Stimulated activated CD8-positive, alpha-beta memory T cell treated with anti-CD3 and anti-CD28 coated beads, Interleukin-4, amount 100 ng/mL, for 24 hours (primary cell): ENCODE results near the gene RLN3.

Experiments
- DNase-seq: peaks from one replicate; pipeline ENCODE4 v3.0.0-alpha.2; 2020; ENCODE audit warnings: low read depth

RLN3 gene

DNA sequence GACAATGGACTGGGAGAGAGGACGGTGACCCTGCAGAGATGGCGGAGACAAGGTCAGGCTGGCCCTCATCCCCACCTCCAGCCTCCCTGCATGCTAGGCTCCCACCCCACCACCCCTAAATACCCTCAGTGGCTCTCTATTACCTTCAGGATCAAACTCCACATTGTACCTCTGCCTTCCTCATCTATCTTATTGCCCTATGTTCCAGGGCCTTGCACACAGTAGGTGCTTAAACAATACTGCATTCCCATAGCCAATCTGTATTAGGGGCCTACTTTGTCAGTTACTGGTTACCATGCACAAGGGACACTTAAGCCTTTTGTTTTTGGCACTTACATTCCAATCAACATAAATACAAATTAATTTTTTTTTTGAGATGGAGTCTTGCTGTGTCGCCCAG lies 27.4 kb downstream of the RLN3 start:
- DNase-seq = no peak

GRCh38 chr19:14056069-14056666 lies 28.2 kb downstream of the RLN3 start:
- no peak for DNase-seq

DNA sequence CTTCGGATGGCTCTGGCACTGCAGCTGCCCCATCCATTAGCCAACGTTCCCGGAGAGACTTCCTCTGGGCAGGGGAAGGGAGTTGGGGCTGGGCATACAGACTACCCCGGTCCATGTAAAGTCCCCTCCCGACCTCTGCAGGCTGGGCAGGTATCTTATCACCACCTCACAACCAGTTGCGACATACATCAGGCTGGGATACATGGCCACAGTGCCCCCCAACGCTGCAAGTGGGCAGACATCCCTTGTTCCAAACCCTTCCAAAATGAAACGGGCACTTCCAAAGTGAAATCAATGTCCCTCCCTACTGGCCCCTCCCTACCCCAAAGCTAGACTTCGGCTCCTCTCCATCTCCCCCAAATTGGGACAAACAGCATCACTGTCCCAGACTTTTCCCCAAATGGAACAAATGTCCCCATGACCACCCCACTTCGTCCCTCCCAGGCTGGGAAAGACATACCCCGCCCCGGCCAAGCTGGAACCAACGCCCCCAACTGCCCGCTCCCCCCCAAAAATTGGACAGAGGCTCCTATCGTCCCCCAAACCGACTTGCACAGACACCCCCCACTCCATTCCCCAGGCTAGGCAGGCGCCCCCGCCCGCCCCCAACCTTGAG lies 28.9 kb downstream of the RLN3 start:
- no peak for DNase-seq

GRCh38 chr19:14058182-14059092 lies 30.5 kb downstream of the RLN3 start:
- no peak for DNase-seq

- DNase-seq = no peak
Observed at GRCh38 chr19:14059093-14059480, 31.1 kb downstream of the RLN3 start.

GRCh38 chr19:14059652-14060155 lies 31.8 kb downstream of the RLN3 start:
- DNase-seq = no peak

- DNase-seq = no peak
Observed at GRCh38 chr19:14061081-14061749, 33.3 kb downstream of the RLN3 start.

DNA sequence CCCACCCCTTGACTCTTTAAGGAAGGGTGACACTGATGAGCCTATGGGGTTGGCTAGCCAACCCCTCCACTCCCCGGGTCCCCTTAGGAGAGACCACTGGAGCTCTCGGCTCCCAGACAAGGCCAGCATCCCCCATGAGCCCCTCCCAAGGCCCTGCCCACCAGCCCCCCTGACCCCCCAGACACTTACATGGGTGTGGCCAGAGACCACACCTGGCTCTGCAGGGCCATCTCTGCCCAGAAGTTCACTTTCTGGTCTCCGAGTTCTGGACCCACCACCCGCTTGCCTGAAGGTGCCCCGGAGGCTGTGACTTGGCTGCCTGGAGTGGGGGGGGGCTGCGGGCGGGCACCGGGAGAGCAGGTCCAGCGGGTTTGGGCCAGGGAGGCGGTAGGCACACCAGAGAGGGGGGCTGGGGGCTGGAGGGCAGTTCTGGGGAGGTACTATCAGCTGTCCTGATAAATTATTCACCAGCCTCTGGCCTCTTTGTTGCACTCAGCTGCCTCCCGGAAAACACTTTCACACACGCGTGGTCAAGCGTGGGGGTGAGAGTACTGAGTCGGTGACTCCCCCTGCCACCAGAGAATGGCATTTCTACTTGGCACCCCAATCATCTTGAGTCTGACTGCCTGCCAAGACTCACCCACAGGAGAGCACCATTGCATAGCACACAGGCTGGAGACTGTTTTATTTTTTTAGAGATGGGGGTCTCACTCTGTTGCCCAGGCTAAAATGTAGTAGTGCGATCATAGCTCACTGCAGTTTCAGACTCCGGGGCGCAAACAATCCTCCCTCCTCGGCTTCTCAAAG lies 34.0 kb downstream of the RLN3 start, which contains the start of gene PALM3:
TSS of gene PALM3 (minus strand) at position 326 of the 807 bp plus-strand sequence. CDS start at position 230, 96 bp downstream.
- DNase-seq = no peak

GRCh38 chr19:14062558-14062855 lies 34.6 kb downstream of the RLN3 start:
- no peak for DNase-seq

DNA sequence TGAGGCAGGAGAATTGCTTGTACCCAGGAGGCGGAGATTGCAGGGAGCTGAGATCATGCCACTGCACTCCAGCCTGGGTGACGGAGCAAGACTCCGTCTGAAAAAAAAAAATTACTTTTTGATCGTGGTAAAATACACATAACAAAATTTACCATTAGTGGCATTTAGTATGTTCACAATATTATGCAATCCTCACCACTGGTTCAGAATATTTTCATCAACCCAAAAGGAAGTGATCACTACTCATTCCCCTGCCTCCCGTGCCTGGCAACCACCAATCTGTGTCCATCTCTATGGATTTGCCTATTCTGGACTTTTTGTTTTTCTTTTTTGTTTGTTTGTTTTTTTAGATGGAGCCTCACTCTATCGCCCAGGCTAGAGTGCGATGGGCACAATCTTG lies 35.2 kb downstream of the RLN3 start:
- no peak for DNase-seq

DNA sequence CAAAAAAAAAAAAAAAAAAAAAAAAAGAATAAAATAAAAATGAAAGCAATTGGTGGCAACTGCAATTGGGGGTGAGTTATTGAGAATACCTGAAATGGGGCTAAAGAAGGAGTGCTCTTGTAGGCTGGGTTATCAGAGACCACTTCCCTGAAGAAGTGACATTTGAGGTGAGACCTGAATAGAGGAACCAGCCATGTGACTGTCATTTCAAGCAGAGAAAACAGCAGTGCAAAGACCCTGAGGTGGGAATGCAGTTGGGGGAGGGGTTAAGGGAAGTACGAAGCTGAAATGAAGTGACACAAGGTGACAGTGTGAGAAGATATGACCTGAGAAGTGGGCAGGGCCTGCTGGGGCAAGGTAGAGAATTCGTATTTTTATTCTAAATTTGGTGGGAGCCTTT lies 38.2 kb downstream of the RLN3 start:
- no peak for DNase-seq

DNA sequence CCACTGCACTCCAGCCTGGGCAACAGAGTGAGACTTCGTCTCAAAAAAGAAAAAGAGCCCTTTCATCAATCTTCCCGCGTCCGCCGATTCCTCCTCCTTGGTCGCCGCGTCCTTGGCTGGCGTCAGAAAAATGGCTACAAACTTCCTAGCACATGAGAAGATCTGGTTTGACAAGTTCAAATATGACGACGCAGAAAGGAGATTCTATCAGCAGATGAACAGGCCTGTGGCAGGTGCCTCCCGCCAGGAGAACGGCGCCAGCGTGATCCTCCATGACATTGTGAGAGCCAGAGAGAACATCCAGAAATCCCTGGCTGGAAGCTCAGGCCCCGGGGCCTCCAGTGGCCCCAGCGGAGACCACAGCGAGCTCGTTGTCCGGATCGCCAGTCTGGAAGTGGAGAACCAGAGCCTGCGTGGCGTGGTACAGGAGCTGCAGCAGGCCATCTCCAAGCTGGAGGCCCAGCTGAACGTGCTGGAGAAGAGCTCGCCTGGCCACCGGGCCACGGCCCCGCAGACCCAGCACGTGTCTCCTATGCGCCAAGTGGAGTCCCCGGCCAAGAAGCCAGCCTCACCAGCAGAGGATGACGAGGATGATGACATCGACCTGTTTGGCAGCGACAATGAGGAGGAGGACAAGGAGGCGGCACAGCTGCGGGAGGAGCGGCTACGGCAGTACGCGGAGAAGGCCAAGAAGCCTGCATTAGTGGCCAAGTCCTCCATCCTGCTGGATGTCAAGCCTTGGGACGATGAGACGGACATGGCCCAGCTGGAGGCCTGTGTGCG lies 42.5 kb downstream of the RLN3 start:
- DNase-seq = no peak

DNA sequence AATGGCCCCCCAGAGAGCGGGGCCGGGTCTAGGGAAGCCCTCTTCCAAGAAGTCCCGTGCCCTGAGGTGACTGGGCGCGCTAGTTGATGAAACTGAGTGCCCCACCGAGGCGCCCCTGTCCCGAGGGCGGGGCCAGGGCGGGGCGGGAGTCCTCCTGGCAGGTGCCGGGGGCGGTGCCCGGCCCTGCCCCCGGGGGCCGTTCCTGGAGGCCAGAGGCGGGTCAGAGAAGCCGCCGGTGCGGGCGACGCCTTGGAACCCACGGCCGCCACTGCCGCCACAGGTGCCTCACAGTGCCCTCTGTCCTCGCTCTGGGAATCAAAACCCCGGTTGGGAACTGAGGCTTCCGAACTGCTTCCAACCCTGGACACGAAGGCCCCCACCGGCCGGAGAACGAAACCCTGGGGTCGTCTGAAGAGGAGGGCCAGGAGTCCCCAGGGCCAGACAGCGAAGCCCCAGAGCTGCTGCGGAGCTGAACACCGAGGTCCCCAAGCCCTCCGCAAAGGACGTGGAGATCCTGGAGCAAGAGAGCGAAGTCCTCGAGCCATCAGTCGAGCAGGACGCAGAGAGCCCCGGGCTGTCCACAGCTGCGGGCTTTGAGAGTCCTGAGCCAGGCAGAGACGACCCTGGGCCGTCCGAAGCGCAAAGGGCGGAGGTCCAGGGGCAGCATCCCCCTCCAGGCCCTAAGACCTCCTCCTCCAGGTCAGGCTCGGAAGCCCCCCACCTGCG lies 44.8 kb downstream of the RLN3 start, which contains the start of gene MISP3:
TSS of gene MISP3 (plus strand) at position 252 of the 726 bp plus-strand sequence. CDS start 524 bp downstream, outside the sequence.
- DNase-seq = no peak

DNA sequence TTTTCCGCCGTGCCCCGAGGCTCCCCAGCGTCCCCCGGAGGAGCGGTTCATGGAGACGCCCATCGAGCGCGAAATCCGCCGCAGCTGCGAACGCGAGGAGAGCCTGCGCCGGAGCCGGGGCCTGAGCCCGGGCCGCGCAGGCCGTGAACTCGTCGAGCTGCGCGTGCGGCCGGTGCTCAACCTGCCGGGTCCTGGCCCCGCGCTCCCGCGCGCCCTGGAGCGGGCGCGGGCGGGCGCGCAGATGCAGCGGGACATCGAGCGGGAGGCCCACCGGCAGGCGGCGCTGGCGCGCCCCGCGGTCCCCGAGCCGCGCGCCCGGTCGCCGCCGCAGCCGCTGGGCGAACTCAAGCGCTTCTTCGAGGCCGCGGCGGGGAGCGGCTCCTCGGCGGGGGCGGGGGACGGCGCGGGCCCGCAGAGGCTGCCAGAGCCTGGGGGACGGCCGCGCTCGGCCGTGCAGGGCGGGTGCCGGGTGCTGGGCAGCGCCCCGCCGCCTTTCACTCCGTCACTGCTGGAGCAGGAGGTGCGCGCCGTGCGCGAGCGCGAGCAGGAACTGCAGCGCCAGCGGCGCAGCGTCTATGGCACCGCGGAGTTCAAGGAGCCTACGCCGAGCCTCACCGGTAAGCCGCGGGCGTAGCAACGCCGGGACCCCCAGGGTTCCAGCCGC lies 45.4 kb downstream of the RLN3 start:
- DNase-seq = peak; percentile 63

- no peak for DNase-seq
Observed at GRCh38 chr19:14073925-14074838, 46.2 kb downstream of the RLN3 start.

DNA sequence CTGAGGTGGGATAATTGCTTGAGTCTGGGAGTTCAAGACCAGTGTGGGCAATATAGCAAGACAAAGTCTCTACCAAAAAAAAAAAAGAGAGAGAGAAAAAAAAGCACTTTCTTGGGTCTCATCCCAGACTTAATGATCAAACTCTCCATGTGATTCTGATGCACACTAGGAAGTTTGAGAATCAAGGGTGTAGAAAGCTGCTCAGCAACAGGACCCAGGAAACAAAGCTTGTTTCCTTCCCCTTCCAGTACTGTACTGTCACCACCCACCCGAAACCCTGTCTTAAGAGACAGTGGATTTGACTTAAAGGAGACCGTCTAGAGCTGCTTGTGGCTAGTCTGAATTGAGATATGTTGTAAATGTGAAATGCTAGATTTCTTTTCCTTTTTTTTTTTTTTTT lies 50.5 kb downstream of the RLN3 start:
- DNase-seq = no peak
